ENCODE measurements around the gene STOM.
A peak's percentile ranks its signal among the peaks of the same experiment; 100 is the strongest.

The STOM gene

DNA sequence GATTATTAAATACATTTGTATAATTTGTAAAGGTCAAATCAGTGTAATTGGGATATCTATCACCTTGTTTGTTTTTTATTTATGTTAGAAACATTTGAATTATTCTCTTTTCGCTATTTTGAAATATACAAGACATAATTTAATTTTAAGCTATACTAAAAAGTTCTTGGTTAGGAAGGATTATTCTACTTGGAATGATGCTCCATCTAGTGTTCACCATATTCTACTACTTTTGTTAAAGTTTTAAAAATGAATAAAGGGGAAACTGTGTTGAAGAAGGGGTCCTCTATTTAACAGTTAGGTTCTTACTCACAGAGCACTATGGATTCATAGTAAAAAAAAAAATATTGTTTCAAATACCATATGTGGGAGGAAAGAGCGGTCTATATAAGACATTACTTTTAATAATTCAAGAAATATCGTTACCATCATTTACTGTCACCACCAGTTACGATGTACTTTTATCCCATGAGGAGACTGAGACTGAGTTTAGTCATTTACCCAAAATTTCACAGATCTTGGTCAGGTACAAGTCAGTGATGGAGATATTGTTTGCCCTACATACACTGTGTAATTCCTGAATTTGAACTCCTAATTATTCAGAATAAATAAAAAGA, 6.3 kb upstream of the STOM start:
- peaks cover 19% of the 10 kb centered on the region for H3K4me1 Mint-ChIP-seq
- no peak overlapping the region for H3K27ac Mint-ChIP-seq
- H3K4me3 Mint-ChIP-seq = no peak overlapping the region
- peaks cover 6% of the 10 kb centered on the region for H3K27me3 Mint-ChIP-seq (ENCODE audit: low read depth)
- peaks cover 7% of the 10 kb centered on the region for H3K9me3 Mint-ChIP-seq
- TF ChIP-seq, protein P1, sequence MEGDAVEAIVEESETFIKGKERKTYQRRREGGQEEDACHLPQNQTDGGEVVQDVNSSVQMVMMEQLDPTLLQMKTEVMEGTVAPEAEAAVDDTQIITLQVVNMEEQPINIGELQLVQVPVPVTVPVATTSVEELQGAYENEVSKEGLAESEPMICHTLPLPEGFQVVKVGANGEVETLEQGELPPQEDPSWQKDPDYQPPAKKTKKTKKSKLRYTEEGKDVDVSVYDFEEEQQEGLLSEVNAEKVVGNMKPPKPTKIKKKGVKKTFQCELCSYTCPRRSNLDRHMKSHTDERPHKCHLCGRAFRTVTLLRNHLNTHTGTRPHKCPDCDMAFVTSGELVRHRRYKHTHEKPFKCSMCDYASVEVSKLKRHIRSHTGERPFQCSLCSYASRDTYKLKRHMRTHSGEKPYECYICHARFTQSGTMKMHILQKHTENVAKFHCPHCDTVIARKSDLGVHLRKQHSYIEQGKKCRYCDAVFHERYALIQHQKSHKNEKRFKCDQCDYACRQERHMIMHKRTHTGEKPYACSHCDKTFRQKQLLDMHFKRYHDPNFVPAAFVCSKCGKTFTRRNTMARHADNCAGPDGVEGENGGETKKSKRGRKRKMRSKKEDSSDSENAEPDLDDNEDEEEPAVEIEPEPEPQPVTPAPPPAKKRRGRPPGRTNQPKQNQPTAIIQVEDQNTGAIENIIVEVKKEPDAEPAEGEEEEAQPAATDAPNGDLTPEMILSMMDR (IDR thresholded peaks at IDR 0.05; ENCODE audit: unreplicated experiment in 3 of 3) = peak; percentile 24 to 52 (median 36)
- H3K36me3 Mint-ChIP-seq (ENCODE audit: low read depth) = no peaks in the 10 kb centered on the region

GRCh38 chr9:121373011-121373729, 3.1 kb upstream of the STOM start:
- Mint-ChIP-seq H3K4me1 (peaks cover 31% of the 10 kb centered on the region), H3K4me3 (peak overlapping the region in 2 of 3 experiments; percentile 26 to 33), H3K36me3 (ENCODE audit: low read depth) (no peaks in the 10 kb centered on the region), H3K27me3 (ENCODE audit: low read depth) (peaks cover 12% of the 10 kb centered on the region), H3K27ac (peak overlapping the region; percentile 23 to 66 (median 59)), H3K9me3 (peaks cover 4% of the 10 kb centered on the region)
- TF ChIP-seq, protein P1 (IDR thresholded peaks at IDR 0.05; ENCODE audit: unreplicated experiment in 3 of 3) = no peak

GRCh38 chr9:121372239-121373010, 2.4 kb upstream of the STOM start:
- H3K4me3 Mint-ChIP-seq = peak overlapping the region in 1 of 3 experiments; percentile 75
- H3K27ac Mint-ChIP-seq = peak overlapping the region; percentile 23 to 66 (median 59)
- peaks cover 14% of the 10 kb centered on the region for H3K27me3 Mint-ChIP-seq (ENCODE audit: low read depth)
- TF ChIP-seq, protein P1 (IDR thresholded peaks at IDR 0.05; ENCODE audit: unreplicated experiment in 3 of 3) = no peak
- H3K36me3 Mint-ChIP-seq (ENCODE audit: low read depth) = no peaks in the 10 kb centered on the region
- H3K4me1 Mint-ChIP-seq = peaks cover 39% of the 10 kb centered on the region
- H3K9me3 Mint-ChIP-seq = no peaks in the 10 kb centered on the region

- Mint-ChIP-seq H3K27ac (peak overlapping the region; percentile 5 to 59 (median 9)), H3K4me1 (peaks cover 40% of the 10 kb centered on the region), H3K9me3 (no peaks in the 10 kb centered on the region), H3K4me3 (peak overlapping the region; percentile 68 to 76 (median 75)), H3K36me3 (ENCODE audit: low read depth) (no peaks in the 10 kb centered on the region), H3K27me3 (ENCODE audit: low read depth) (peaks cover 18% of the 10 kb centered on the region)
- TF ChIP-seq, protein P1 (IDR thresholded peaks at IDR 0.05; ENCODE audit: unreplicated experiment in 3 of 3) = no peak
These were observed 1.5 kb upstream of the STOM start for GRCh38 chr9:121371495-121372061.

GRCh38 chr9:121368745-121369144, 1.3 kb downstream of the STOM start:
- Mint-ChIP-seq H3K4me3 (peak overlapping the region; percentile 83 to 88 (median 84)), H3K9me3 (no peaks in the 10 kb centered on the region), H3K27ac (peak overlapping the region in 2 of 3 experiments; percentile 44 to 78), H3K4me1 (peaks cover 56% of the 10 kb centered on the region), H3K27me3 (ENCODE audit: low read depth) (peaks cover 18% of the 10 kb centered on the region), H3K36me3 (ENCODE audit: low read depth) (no peaks in the 10 kb centered on the region)
- TF ChIP-seq, protein P1 (IDR thresholded peaks at IDR 0.05; ENCODE audit: unreplicated experiment in 3 of 3) = no peak

Data from nephron (organoid).